GM13976 (cell line): ENCODE data around the gene PLAA.

Experiments
- DNase-seq: peaks from one replicate; pipeline ENCODE4 v3.0.0; 2012; ENCODE audit warnings: low spot score
- in situ Hi-C: fragments of 300-500 bp; cut with MboI; formaldehyde crosslinking; loops from one replicate; pipeline ENCODE4 v1.12.0; 2022; ENCODE audit warnings: low sequenced_read_pairs, mixed read lengths, inconsistent platforms; ENCODE audit not compliant: unreplicated experiment
- TF ChIP-seq, protein P1 (sequence below): IDR thresholded peaks from 2 replicates; pipeline ENCODE4 v1.5.1; 2012; ENCODE audit warnings: borderline replicate concordance, mild to moderate bottlenecking; ENCODE audit not compliant: insufficient read depth; ENCODE audit errors: extremely low read depth, missing control alignments, control extremely low read depth

Gene PLAA

DNA sequence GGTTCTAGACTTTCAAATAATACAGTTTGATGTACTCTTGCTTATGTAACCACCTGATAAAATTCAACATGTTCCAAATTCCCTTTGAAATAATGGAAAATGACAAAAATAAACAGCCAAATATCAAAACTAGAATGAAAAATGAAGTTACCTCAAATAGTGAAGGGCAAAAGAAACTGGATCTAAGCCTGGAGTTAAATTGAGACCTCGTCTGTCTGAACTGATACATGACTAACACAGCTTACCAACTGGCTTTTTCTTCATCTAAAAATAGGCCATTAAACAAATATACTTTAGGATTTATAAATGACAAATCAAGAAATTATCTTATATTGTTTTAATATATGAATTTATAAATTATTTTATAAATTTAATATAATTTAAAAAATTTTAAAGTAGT lies 42.4 kb downstream of the PLAA start:
- TF ChIP-seq, protein P1, sequence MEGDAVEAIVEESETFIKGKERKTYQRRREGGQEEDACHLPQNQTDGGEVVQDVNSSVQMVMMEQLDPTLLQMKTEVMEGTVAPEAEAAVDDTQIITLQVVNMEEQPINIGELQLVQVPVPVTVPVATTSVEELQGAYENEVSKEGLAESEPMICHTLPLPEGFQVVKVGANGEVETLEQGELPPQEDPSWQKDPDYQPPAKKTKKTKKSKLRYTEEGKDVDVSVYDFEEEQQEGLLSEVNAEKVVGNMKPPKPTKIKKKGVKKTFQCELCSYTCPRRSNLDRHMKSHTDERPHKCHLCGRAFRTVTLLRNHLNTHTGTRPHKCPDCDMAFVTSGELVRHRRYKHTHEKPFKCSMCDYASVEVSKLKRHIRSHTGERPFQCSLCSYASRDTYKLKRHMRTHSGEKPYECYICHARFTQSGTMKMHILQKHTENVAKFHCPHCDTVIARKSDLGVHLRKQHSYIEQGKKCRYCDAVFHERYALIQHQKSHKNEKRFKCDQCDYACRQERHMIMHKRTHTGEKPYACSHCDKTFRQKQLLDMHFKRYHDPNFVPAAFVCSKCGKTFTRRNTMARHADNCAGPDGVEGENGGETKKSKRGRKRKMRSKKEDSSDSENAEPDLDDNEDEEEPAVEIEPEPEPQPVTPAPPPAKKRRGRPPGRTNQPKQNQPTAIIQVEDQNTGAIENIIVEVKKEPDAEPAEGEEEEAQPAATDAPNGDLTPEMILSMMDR: no peak
- DNase-seq: no peak
- in situ Hi-C loops: no loop called here

DNA sequence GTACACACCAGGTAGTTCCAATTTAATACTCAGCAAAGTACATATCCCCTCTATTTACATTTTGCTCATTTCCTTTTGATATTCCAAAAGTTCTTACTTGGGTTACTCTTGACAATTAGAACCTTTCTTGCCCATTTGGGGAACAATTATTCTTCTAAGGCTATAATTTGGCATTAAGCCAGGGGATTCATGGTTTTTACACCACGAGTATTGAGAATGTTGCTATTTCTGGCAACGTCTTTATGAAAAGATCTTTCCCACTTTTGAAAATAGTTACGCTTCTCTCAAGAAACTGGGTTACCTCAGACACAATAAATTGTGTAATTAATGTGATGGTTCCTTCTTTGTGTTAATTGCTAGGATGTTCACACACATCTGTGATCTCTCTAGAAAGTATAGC lies 43.0 kb downstream of the PLAA start:
- in situ Hi-C loops: no loop called here
- no peak for DNase-seq
- TF ChIP-seq, protein P1: no peak

DNA sequence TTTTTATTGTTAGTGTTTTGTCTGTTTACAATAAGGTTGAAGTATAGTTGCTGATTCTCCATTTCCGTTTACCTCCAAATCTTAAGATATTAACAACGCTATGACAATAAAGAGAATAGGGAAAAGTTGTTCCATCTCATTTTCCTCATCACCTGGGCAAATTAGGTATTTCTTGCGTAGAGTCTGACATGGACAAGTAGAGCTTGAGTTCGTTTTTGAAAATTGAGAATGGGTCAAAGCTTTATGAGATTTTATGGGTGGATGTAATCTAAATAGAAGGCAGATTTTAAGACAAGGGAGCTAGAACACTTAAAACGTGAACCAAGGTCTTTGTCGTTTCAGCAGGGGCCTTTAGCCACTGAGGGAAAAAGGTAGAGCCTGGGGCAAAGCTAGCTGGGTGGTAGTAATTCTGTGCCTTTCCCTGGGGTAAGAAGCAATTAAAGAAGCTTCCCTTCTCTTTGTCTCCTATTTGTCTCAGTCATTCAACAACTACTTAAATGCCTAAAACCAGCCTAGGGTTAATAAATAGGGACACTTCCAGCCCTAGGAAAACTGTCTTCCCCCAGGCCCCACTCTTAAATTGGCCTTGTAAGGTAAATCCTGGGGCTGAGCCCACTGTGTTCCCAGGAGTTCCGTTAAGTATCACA lies 53.9 kb downstream of the PLAA start:
- TF ChIP-seq, protein P1: no peak
- in situ Hi-C loops: no loop called here
- no peak for DNase-seq

DNA sequence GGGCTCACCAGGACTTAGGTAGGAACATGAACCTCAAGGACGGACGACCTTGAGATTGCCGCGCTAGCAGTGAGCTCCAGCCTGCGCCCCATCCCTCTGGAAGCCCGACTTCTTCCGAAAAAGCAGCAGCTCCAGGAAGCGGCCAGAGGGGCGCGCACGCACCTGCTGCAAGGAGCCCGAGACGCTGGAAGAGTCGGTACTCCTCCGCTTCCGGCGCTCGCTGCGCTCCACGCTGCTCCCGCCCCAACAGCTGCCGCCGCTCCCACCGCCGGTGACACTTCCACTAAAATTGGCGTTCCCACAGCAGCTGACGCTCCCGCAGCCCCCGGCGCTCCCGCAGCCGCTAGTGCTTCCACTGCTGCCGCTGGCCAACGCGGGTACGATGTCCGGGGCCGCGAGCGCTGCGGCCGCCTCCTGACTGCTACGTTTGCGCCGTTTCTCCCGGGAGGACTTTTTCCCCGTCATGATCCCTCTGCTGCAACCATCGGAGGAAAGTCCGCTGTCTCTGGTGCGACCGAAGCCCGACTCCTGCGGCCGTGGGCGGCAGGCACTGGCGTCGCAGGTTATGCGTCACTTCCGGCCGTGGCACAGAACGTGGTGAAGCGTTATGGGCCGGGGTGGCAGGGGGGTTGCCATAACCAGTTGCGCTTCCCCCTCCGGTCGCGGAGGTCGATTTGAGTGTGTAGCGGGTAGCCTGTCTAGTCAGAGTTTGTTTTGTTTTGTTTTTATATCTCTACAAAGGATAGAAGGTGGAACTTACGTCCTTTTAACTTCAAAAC lies 54.6 kb downstream of the PLAA start, which contains the start of gene CAAP1:
Gene CAAP1, minus strand, starts transcription at position 552 of the 779 bp plus-strand sequence. Its CDS starts 87 bp downstream, at position 465.
- peak; percentile 93 for DNase-seq
- TF ChIP-seq, protein P1: peak; percentile 51
- in situ Hi-C loops: no loop called here

DNA sequence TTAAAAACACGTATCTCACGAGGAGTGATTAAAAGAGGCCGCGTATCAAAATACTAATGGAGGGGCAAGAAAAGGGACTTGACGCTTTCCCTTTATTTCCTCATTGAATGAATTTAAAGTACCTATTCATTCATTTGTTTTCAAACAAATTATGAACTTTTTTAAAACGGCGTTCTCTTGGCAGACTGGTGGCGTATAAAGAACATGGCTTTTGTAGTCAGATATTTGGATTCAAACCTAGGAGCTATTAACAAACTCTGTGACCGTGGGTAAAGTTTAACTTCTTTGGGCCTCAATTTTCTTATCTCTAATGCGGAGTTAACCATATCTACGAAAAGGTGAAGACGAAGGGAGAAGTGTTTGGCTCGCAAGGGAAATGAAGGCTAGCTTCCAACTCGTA lies 55.3 kb downstream of the PLAA start:
- DNase-seq: peak; percentile 35
- TF ChIP-seq, protein P1: no peak
- in situ Hi-C loops: no loop called here

DNA sequence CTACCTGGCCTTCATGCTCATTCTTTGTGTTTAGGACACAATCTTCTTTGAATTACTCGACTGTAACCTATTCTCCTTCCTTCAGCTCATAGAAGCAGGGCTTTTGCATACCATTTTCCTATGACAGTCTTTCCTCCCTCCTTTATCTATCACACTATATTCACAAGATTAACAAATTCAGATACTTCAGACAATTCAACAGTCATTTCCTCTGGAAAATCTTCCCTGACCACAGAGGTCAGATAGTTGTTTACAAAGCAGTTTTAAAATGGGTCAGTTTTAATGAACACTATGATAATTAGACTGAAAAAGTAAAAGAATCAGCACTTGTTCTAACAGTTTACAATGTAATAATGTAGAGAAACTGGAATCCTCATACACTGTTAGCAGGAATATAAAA lies 58.8 kb downstream of the PLAA start:
- DNase-seq: no peak

More for the DNA sequence above, 58.8 kb downstream of the PLAA start:
- TF ChIP-seq, protein P1: no peak
- in situ Hi-C loops: no loop called here
